ENCODE measurements around the gene IL4R. TPM values are rescaled to one million over a fixed set of nuclear protein-coding genes. Genes with fewer than 3 reads are reported as not detected.

IL4R gene
- total RNA-seq, 6 experiments from 2014 or later: 38.8 to 147 (median 46.9) TPM

GRCh38 chr16:27403601-27403992 lies 89.8 kb downstream of the IL4R start:
- Histone ChIP-seq H3K36me3 (no peaks in the 10 kb centered on the region), H3K4me3 (no peak overlapping the region)

GRCh38 chr16:27404163-27404823 lies 90.5 kb downstream of the IL4R start:
- Histone ChIP-seq H3K36me3 (no peaks in the 10 kb centered on the region), H3K9me3 (no peaks in the 10 kb centered on the region), H3K27ac (no peak overlapping the region), H3K27me3 (no peaks in the 10 kb centered on the region), H3K4me3 (no peak overlapping the region), H3K4me1 (no peaks in the 10 kb centered on the region)
- 69% methylated on average over 6 of the region's 10 CpGs for WGBS (ENCODE audit: insufficient coverage, low coverage, low lambda C conversion rate, missing lambda C conversion rate)
- no peak for ATAC-seq
- TF ChIP-seq CTCF (IDR thresholded peaks at IDR 0.05): no peak
- no peak for TF ChIP-seq POLR2A (IDR thresholded peaks at IDR 0.05)
- intact Hi-C loops (cut with DNase I): no loop called here
- DNase-seq: no peak

More at GRCh38 chr16:27403601-27403992, 89.8 kb downstream of the IL4R start:
- no peaks in the 10 kb centered on the region for H3K9me3 ChIP-seq
- no peaks in the 10 kb centered on the region for H3K27me3 ChIP-seq
- ATAC-seq (no peak), DNase-seq (no peak)
- WGBS (ENCODE audit: insufficient coverage, low coverage, low lambda C conversion rate, missing lambda C conversion rate): 20% methylated on average over 1 of the region's 6 CpGs
- no peaks in the 10 kb centered on the region for H3K4me1 ChIP-seq
- TF ChIP-seq CTCF (IDR thresholded peaks at IDR 0.05) (no peak), POLR2A (IDR thresholded peaks at IDR 0.05) (no peak)
- intact Hi-C loops (cut with DNase I): no loop called here
- H3K27ac ChIP-seq: no peak overlapping the region

- intact Hi-C loops (cut with DNase I): no loop called here
- ATAC-seq (no peak), DNase-seq (no peak)
- Histone ChIP-seq H3K4me3 (no peak overlapping the region), H3K27me3 (no peaks in the 10 kb centered on the region), H3K4me1 (no peaks in the 10 kb centered on the region), H3K36me3 (no peaks in the 10 kb centered on the region), H3K27ac (no peak overlapping the region), H3K9me3 (no peaks in the 10 kb centered on the region)
- WGBS (ENCODE audit: insufficient coverage, low coverage, low lambda C conversion rate, missing lambda C conversion rate): 36% methylated on average over 3 of the region's 19 CpGs
- TF ChIP-seq CTCF (IDR thresholded peaks at IDR 0.05): no peak
- no peak for TF ChIP-seq POLR2A (IDR thresholded peaks at IDR 0.05)
Measured at GRCh38 chr16:27405546-27406451, 92.0 kb downstream of the IL4R start.

GRCh38 chr16:27406511-27407128 lies 92.8 kb downstream of the IL4R start:
- 52% methylated on average over 6 of the region's 6 CpGs for WGBS (ENCODE audit: insufficient coverage, low coverage, low lambda C conversion rate, missing lambda C conversion rate)
- intact Hi-C loops (cut with DNase I): no loop called here
- H3K27ac ChIP-seq: no peak overlapping the region

More at GRCh38 chr16:27406511-27407128, 92.8 kb downstream of the IL4R start:
- Histone ChIP-seq H3K9me3 (no peaks in the 10 kb centered on the region), H3K4me3 (no peak overlapping the region), H3K4me1 (no peaks in the 10 kb centered on the region), H3K36me3 (no peaks in the 10 kb centered on the region), H3K27me3 (no peaks in the 10 kb centered on the region)
- no peak for DNase-seq
- ATAC-seq: no peak
- TF ChIP-seq POLR2A (IDR thresholded peaks at IDR 0.05): no peak
- no peak for TF ChIP-seq CTCF (IDR thresholded peaks at IDR 0.05)

Measured in right lobe of liver (tissue), 6 donors.